ENCODE data around the gene OR2AG2.

Gene OR2AG2

DNA sequence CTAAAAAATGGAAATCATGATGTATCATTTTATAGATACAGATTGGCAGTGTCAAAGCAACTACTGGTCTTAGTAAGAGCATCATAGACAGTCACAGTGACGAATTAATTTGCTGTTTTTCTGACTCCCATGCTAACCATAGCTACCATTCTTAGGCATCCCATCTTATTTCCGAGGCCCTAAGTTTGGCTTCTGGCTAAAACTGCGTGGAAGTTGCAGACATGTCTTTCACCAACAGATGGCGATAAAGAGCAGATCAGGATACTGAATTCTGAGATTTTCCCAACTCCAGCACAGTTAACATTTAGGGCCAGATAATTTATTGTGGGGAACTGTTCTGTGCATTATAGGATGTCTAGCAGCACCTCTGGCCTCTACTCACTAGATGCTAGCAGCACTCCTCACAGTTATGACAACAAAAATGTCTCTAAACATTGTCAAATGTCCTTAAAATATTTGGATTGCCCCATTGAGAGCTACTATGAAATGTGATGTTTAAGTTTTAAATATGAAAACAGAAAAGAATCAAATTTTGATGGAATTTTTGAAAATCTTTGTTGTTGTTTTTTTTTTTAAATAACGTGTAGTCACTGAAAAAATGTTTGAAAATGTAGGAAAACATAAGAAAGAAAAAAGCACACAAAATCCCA is 16.3 kb downstream of the OR2AG2 start:
- no peak overlapping the region for H3K4me3 ChIP-seq (ENCODE audit: low read depth, low read length)
- TF ChIP-seq, protein P1, sequence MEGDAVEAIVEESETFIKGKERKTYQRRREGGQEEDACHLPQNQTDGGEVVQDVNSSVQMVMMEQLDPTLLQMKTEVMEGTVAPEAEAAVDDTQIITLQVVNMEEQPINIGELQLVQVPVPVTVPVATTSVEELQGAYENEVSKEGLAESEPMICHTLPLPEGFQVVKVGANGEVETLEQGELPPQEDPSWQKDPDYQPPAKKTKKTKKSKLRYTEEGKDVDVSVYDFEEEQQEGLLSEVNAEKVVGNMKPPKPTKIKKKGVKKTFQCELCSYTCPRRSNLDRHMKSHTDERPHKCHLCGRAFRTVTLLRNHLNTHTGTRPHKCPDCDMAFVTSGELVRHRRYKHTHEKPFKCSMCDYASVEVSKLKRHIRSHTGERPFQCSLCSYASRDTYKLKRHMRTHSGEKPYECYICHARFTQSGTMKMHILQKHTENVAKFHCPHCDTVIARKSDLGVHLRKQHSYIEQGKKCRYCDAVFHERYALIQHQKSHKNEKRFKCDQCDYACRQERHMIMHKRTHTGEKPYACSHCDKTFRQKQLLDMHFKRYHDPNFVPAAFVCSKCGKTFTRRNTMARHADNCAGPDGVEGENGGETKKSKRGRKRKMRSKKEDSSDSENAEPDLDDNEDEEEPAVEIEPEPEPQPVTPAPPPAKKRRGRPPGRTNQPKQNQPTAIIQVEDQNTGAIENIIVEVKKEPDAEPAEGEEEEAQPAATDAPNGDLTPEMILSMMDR (IDR thresholded peaks at IDR 0.05; ENCODE audit: borderline replicate concordance, insufficient read depth, low read depth, low read length): peak; percentile 80

DNA sequence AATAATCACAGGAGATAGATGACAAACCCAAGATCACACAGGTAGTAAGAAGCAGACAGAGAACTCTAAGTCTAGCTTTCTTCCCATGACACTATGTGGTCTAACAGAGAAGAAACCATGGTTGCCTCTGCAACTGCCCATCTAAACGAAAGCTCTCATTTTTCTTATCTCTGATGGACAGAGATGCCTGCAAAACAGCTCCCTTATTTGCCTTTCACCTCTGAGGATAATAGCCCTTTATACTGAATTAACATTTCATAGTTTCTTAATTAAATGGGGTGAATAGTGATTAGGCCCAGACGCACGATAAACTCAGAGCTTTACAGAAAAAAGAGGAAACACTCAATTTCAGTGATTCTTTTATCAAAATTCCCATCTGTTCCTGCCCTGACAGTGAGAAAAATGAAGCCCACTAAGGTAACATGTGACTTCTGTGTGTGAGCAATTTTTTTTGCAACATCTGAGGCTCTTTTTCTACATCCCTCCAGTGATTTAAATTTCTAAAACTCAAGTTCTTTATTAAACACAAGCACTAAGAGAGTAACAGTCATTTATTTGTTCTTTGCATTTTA is 24.6 kb downstream of the OR2AG2 start:
- TF ChIP-seq, protein P1 (IDR thresholded peaks at IDR 0.05; ENCODE audit: borderline replicate concordance, insufficient read depth, low read depth, low read length): no peak
- H3K4me3 ChIP-seq (ENCODE audit: low read depth, low read length): no peak overlapping the region

DNA sequence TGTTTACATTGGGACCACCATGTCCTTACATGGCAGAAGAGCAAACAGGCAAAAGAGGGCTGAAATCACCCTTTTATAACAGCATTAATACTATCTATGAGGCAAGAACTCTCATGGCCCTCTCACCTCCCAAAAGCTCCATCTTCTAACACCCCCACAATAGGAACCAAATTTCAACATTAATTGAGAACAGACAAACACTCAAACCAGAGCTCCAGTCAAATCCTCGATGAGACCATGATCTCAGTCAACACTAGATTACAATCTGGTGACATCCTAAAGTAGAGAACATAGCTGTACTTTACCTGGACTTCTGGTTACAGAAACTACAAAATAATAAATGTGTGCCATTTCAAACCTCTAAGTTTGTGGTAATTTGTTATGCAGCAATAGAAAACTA is 25.1 kb downstream of the OR2AG2 start:
- TF ChIP-seq, protein P1 (IDR thresholded peaks at IDR 0.05; ENCODE audit: borderline replicate concordance, insufficient read depth, low read depth, low read length): no peak
- peak overlapping the region; percentile 59 for H3K4me3 ChIP-seq (ENCODE audit: low read depth, low read length)

DNA sequence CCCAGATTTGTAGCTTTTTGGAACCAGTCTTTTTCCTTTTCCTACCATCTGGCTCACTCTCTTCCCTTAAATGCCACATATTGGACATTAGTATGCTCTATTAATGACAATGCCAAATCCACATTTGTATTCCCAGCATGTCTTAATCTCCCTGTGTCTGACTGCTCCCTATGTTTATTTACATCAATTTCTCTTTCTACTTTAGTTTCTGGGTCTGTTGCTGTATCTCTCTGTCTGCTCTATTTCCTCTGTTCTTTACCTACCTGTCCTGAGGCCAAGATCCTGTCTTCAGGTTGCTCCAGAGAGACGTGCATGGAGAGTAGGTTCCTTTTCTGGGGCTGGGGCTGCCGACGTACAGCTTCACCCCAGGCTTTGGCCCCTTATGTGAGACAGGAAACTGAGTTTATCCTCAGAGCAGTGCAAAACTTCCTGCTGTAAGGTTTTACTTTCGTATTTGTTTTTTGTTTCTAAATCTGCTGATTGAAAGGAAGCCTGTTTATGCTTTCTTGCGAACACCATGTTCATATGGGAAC is 25.6 kb downstream of the OR2AG2 start:
- TF ChIP-seq, protein P1 (IDR thresholded peaks at IDR 0.05; ENCODE audit: borderline replicate concordance, insufficient read depth, low read depth, low read length): no peak
- H3K4me3 ChIP-seq (ENCODE audit: low read depth, low read length): peak overlapping the region; percentile 59

DNA sequence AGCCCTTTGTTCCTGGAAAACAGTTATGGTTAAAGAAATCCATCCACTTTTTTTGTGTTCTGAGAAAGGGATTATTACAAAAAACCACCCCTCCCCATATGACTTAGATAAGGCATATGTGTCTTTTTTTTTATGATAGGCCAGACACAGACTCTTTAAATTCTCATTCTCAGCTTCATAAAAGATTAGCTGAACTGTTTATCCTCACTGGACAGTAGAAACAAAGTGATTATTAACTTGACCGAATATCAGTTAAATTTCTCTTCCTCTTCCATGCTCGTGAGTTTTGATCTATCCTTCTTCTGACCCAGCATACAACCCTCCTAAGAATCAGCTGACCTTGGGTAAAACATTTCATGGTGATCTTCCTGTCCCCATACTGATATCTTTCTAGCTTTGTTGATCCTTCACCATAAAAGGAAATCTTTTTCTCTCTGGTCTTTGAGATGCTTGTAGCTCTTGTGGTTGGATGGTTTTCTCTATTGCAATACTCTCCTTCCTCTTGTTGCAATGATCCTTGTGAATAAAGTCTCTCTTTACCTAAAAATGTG is 26.2 kb downstream of the OR2AG2 start:
- TF ChIP-seq, protein P1 (IDR thresholded peaks at IDR 0.05; ENCODE audit: borderline replicate concordance, insufficient read depth, low read depth, low read length): no peak
- peak overlapping the region; percentile 59 for H3K4me3 ChIP-seq (ENCODE audit: low read depth, low read length)

DNA sequence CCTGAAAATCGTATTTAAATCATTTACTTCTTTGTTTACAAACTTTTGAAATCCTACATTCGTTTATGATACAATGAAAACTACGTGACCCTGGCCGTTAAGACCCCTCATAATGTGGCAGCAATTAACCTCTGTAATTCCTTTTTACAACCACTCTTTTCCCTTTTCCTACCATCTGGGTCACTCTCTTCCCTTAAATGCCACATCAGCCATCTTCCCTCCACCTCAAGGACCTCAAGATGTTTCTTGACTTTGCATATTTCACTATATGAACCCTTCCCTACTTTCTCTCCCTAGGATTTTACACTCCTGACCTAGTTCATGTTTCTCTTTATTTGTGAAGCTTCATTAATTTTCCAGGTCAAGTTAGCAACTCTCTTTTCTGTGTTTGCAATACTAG is 26.8 kb downstream of the OR2AG2 start:
- H3K4me3 ChIP-seq (ENCODE audit: low read depth, low read length): peak overlapping the region; percentile 59
- TF ChIP-seq, protein P1 (IDR thresholded peaks at IDR 0.05; ENCODE audit: borderline replicate concordance, insufficient read depth, low read depth, low read length): no peak

DNA sequence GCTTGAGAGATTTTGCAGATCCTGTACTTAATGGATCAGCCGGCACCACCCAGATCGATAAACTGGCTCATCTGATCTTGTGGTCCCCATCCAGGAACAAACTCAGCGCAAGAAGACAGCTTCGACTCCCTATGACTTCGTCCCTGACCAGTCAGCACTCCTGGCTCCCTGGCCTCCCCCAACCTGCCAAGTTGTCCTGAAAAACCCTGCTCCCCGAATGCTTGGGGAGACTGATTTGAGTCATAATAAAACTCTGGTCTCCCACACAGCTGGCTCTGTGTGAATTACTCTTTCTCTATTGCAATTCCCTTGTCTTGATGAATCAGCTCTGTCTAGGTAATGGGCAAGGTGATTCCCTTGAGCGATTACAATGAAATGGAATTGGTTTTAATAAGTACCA is 29.5 kb downstream of the OR2AG2 start:
- H3K4me3 ChIP-seq (ENCODE audit: low read depth, low read length): no peak overlapping the region

More for the DNA sequence above, 29.5 kb downstream of the OR2AG2 start:
- TF ChIP-seq, protein P1 (IDR thresholded peaks at IDR 0.05; ENCODE audit: borderline replicate concordance, insufficient read depth, low read depth, low read length): no peak
